Measurements from ENCODE around the gene PLPPR1.

Gene PLPPR1

GRCh38 chr9:101226803-101227202 is 198.3 kb downstream of the PLPPR1 start:
- TF ChIP-seq CTCF (IDR thresholded peaks at IDR 0.05; ENCODE audit: insufficient read depth, low read length, poor library complexity, severe bottlenecking) = peak; percentile 29
- Histone ChIP-seq H3K36me3 (ENCODE audit: control insufficient read depth, insufficient read depth, low read length) (no peaks in the 10 kb centered on the region), H3K4me3 (replicated peaks; ENCODE audit: low read depth, low read length) (no peak overlapping the region), H3K27me3 (replicated peaks; ENCODE audit: control insufficient read depth, insufficient read depth, low read length) (no peaks in the 10 kb centered on the region; the same call in 1 of the 2 replicates)
- no peak for DNase-seq (ENCODE audit: extremely low read depth, insufficient read length)

- no peak overlapping the region for H3K4me3 ChIP-seq (replicated peaks; ENCODE audit: low read depth, low read length)
- no peak for DNase-seq (ENCODE audit: extremely low read depth, insufficient read length)
- H3K27me3 ChIP-seq (replicated peaks; ENCODE audit: control insufficient read depth, insufficient read depth, low read length) = no peaks in the 10 kb centered on the region; the same call in 1 of the 2 replicates
- no peaks in the 10 kb centered on the region for H3K36me3 ChIP-seq (ENCODE audit: control insufficient read depth, insufficient read depth, low read length)
- no peak for TF ChIP-seq CTCF (IDR thresholded peaks at IDR 0.05; ENCODE audit: insufficient read depth, low read length, poor library complexity, severe bottlenecking)
These were observed 201.1 kb downstream of the PLPPR1 start for GRCh38 chr9:101229606-101230005.

- H3K36me3 ChIP-seq (ENCODE audit: control insufficient read depth, insufficient read depth, low read length) = no peaks in the 10 kb centered on the region
- no peak for TF ChIP-seq CTCF (IDR thresholded peaks at IDR 0.05; ENCODE audit: insufficient read depth, low read length, poor library complexity, severe bottlenecking)
- no peak for DNase-seq (ENCODE audit: extremely low read depth, insufficient read length)
- H3K27me3 ChIP-seq (replicated peaks; ENCODE audit: control insufficient read depth, insufficient read depth, low read length) = no peaks in the 10 kb centered on the region
- H3K4me3 ChIP-seq (replicated peaks; ENCODE audit: low read depth, low read length) = no peak overlapping the region
These were observed 204.0 kb downstream of the PLPPR1 start for GRCh38 chr9:101232405-101232977.

- no peaks in the 10 kb centered on the region for H3K27me3 ChIP-seq (replicated peaks; ENCODE audit: control insufficient read depth, insufficient read depth, low read length)
These were observed 206.8 kb downstream of the PLPPR1 start for GRCh38 chr9:101235105-101235866.

GRCh38 chr9:101242651-101243050 is 214.1 kb downstream of the PLPPR1 start:
- Histone ChIP-seq H3K27me3 (replicated peaks; ENCODE audit: control insufficient read depth, insufficient read depth, low read length) (no peaks in the 10 kb centered on the region), H3K4me3 (replicated peaks; ENCODE audit: low read depth, low read length) (no peak overlapping the region), H3K36me3 (ENCODE audit: control insufficient read depth, insufficient read depth, low read length) (no peaks in the 10 kb centered on the region)
- DNase-seq (ENCODE audit: extremely low read depth, insufficient read length) = no peak
- TF ChIP-seq CTCF (IDR thresholded peaks at IDR 0.05; ENCODE audit: insufficient read depth, low read length, poor library complexity, severe bottlenecking) = no peak

More at GRCh38 chr9:101235105-101235866, 206.8 kb downstream of the PLPPR1 start:
- no peak overlapping the region for H3K4me3 ChIP-seq (replicated peaks; ENCODE audit: low read depth, low read length)
- peak; percentile 48 for TF ChIP-seq CTCF (IDR thresholded peaks at IDR 0.05; ENCODE audit: insufficient read depth, low read length, poor library complexity, severe bottlenecking)
- no peak for DNase-seq (ENCODE audit: extremely low read depth, insufficient read length)
- H3K36me3 ChIP-seq (ENCODE audit: control insufficient read depth, insufficient read depth, low read length) = no peaks in the 10 kb centered on the region
